Measurements from ENCODE around the gene VN1R5.

Gene VN1R5

DNA sequence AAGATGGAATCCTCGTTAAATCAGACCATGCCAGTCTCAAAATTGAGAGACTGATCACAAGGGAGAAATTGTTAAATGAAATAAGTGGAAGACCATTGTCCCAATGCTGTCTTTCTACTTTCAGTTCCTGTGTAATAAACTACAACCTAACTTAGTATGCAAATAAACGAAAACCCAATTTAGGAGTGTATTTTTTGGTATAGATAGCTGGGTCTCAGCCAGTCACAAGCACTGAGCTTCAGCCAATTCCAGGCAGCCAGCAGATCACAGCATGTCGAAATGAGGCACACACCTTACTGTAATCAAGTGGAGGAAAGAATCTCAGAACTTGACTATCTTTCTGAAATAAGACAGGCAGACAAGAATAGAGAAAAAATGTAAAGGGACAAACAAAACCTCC, 33.0 kb upstream of the VN1R5 start:
- WGBS, 2 experiments (ENCODE audit: insufficient coverage in 2 of 2), result 60 to 83% methylated on average over 1 of the region's 3 CpGs
- Histone ChIP-seq H3K36me3 (ENCODE audit: control insufficient read depth, insufficient read depth, low read length) (no peaks in the 10 kb centered on the region), H3K9me3 (ENCODE audit: control insufficient read depth, low read length) (peaks cover 2% of the 10 kb centered on the region), H3K4me1 (ENCODE audit: control insufficient read depth, insufficient read depth, low read length, poor library complexity, severe bottlenecking) (no peaks in the 10 kb centered on the region), H3K27ac (ENCODE audit: low read depth, low read length, severe bottlenecking) (no peak overlapping the region), H3K4me3 (ENCODE audit: extremely low read depth, insufficient read depth, low read length, poor library complexity, severe bottlenecking) (no peak overlapping the region)

DNA sequence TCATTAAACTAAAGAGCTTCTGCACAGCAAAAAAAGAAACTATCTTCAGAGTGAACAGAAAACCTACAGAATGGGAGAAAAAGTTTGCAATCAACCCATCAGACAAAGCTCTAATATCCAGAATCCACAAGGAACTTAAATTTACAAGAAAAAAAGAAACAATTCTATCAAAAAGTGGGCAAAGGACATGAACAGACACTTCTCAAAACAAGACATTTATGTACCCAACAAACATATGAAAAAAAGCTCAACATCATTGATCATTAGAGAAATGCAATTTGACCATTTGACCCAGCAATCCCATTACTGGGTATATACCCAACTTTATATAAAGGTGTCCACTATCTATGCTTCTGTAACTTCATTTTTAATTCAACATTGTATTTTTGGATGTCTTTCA, 31.1 kb upstream of the VN1R5 start:
- Histone ChIP-seq H3K36me3 (ENCODE audit: control insufficient read depth, insufficient read depth, low read length) (no peaks in the 10 kb centered on the region), H3K27ac (ENCODE audit: low read depth, low read length, severe bottlenecking) (no peak overlapping the region), H3K4me1 (ENCODE audit: control insufficient read depth, insufficient read depth, low read length, poor library complexity, severe bottlenecking) (no peaks in the 10 kb centered on the region), H3K9me3 (ENCODE audit: control insufficient read depth, low read length) (peaks cover 10% of the 10 kb centered on the region), H3K4me3 (ENCODE audit: extremely low read depth, insufficient read depth, low read length, poor library complexity, severe bottlenecking) (no peak overlapping the region)

DNA sequence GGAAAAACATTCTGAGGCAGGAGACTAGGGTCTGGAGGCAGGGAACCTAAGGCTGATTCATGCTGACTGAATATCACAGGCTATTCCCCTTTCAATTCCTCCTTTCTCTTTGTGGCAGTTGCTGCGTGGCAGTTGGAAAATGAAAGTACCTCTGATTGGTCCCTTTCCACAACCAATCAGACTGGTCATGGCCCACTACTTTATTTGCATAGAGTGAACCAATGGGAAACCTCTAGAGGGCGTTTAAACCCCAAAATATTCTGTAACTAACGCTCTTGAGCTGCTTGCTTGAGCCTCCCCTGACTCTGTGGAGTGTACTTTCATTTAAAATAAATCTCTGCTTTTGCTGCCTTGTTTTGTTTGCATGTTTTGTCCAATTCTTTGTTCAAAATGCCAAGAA, 27.7 kb upstream of the VN1R5 start:
- WGBS, 2 experiments (ENCODE audit: insufficient coverage in 2 of 2), result 43 to 80% methylated on average over 1 to 2 of the region's 3 CpGs
- Histone ChIP-seq H3K27ac (ENCODE audit: low read depth, low read length, severe bottlenecking) (no peak overlapping the region), H3K4me3 (ENCODE audit: extremely low read depth, insufficient read depth, low read length, poor library complexity, severe bottlenecking) (no peak overlapping the region), H3K36me3 (ENCODE audit: control insufficient read depth, insufficient read depth, low read length) (no peaks in the 10 kb centered on the region), H3K9me3 (ENCODE audit: control insufficient read depth, low read length) (peaks cover 10% of the 10 kb centered on the region), H3K4me1 (ENCODE audit: control insufficient read depth, insufficient read depth, low read length, poor library complexity, severe bottlenecking) (no peaks in the 10 kb centered on the region)

DNA sequence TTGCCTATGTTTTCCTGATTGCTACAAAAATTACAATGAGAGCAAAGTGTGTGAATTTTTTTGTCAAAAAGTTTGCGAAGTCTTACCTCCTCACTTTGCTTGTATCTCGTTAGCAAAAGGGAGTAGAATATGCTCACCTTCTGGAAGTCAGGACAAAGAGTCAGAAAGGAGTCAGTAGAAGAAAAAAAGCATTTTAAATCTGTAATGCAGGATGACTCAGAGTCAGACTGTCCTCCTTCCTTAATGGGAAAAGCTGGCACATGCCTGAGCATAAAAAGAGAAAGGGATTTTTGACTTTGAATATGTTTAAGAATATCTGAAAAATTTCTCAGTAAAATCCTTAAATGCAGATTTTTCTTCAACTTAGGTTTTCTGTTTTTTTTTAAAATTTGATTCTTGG, 14.2 kb upstream of the VN1R5 start:
- Histone ChIP-seq H3K4me3 (ENCODE audit: extremely low read depth, insufficient read depth, low read length, poor library complexity, severe bottlenecking) (no peak overlapping the region), H3K27ac (ENCODE audit: low read depth, low read length, severe bottlenecking) (no peak overlapping the region), H3K36me3 (ENCODE audit: control insufficient read depth, insufficient read depth, low read length) (no peaks in the 10 kb centered on the region), H3K9me3 (ENCODE audit: control insufficient read depth, low read length) (no peaks in the 10 kb centered on the region), H3K4me1 (ENCODE audit: control insufficient read depth, insufficient read depth, low read length, poor library complexity, severe bottlenecking) (no peaks in the 10 kb centered on the region)
- 60 to 100% methylated on average over 1 of the region's 2 CpGs for WGBS, 2 experiments (ENCODE audit: insufficient coverage in 2 of 2)

DNA sequence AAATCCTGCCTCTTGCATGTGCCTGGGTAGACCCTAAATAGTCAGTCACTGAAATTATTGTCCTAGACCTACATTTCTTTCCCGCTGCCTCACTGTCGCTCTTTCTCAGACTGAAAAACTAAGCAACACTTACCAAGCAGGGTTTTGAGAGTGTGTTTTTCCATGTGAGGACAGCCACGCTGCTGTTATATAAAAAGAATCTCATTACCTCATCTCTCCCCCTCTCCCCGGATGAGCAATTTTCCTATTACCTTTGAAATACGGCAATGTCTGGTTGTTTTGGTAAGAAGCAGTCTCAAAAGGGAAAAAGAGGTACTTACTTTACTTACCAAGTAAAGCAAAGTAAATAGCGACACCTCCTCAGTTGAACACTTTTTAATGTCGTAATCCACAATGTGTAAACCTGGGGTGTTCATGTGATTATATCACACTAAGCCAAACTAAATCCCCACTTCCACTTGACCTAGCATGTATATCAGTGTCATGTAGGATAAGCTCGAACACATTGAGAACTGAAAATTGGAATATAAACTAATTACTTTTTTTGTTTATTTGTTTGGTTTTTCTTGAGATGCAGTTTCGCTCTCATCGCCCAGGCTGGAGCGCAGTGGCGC, 12.2 kb upstream of the VN1R5 start:
- H3K4me1 ChIP-seq (ENCODE audit: control insufficient read depth, insufficient read depth, low read length, poor library complexity, severe bottlenecking), result no peaks in the 10 kb centered on the region
- no peak overlapping the region for H3K27ac ChIP-seq (ENCODE audit: low read depth, low read length, severe bottlenecking)
- 94 to 100% methylated on average over 2 to 6 of the region's 12 CpGs for whole genome bisulfite sequencing, 2 experiments (ENCODE audit: insufficient coverage in 2 of 2)
- no peak overlapping the region for H3K4me3 ChIP-seq (ENCODE audit: extremely low read depth, insufficient read depth, low read length, poor library complexity, severe bottlenecking)
- H3K36me3 ChIP-seq (ENCODE audit: control insufficient read depth, insufficient read depth, low read length), result no peaks in the 10 kb centered on the region
- H3K9me3 ChIP-seq (ENCODE audit: control insufficient read depth, low read length), result no peaks in the 10 kb centered on the region

DNA sequence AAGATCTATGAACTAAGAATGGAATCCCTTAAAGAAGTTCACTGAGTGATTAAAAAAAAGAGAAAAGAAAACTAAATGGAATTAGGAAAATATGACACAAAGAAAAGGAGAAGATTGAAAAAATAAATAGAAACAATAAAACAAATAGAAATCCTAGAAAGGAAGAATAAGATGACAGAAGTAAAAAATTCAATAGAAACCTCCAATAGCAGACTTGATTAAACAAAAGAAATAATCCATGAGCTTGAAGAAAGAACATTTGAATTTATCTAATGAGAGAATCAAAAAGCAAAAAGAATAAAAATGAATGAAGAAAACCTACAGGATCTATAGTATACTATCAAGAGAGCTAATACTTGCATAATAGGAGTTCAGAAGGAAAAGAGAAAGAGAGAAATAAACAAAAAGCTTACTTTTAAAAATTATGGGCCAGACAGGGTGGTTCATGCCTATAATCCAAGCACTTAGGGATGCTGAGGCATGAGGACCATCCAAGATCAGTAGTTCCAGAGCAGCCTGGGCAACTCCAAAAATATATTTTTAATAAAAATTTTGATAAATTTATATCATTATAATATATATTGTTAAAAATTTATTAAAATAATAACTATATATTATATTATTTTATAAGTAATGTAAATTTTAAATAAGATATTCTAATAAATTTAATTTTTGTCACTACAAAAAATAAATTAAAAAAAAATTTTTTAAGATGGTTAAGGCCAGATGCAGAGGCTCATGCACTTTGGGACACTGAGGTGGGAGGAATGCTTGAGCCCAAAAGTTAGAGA, 9.4 kb upstream of the VN1R5 start:
- Histone ChIP-seq H3K36me3 (ENCODE audit: control insufficient read depth, insufficient read depth, low read length) (no peaks in the 10 kb centered on the region), H3K27ac (ENCODE audit: low read depth, low read length, severe bottlenecking) (no peak overlapping the region), H3K4me3 (ENCODE audit: extremely low read depth, insufficient read depth, low read length, poor library complexity, severe bottlenecking) (no peak overlapping the region), H3K9me3 (ENCODE audit: control insufficient read depth, low read length) (no peaks in the 10 kb centered on the region), H3K4me1 (ENCODE audit: control insufficient read depth, insufficient read depth, low read length, poor library complexity, severe bottlenecking) (no peaks in the 10 kb centered on the region)

DNA sequence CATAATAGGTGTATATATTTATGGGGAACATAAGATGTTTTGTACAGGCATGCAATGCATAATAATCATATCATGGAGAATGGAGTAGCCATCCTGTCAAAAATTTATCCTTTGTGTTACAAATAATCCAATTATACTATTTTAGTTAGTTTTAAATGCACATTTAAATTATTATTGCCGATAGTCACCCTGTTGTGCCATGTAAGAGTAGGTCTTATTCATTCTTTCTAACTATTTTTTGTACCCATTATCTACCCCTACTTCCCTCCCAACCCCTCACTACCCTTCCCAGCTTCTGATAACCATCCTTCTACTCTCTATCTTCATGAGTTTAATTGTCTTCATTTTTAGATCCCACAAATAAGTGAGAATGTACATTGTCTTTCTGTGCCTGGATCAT, 8.3 kb upstream of the VN1R5 start:
- H3K27ac ChIP-seq (ENCODE audit: low read depth, low read length, severe bottlenecking), result no peak overlapping the region
- no peaks in the 10 kb centered on the region for H3K9me3 ChIP-seq (ENCODE audit: control insufficient read depth, low read length)
- WGBS, 2 experiments (ENCODE audit: insufficient coverage in 2 of 2), result no CpG with 5 or more reads among the region's 1 CpG
- no peak overlapping the region for H3K4me3 ChIP-seq (ENCODE audit: extremely low read depth, insufficient read depth, low read length, poor library complexity, severe bottlenecking)
- H3K36me3 ChIP-seq (ENCODE audit: control insufficient read depth, insufficient read depth, low read length), result no peaks in the 10 kb centered on the region
- no peaks in the 10 kb centered on the region for H3K4me1 ChIP-seq (ENCODE audit: control insufficient read depth, insufficient read depth, low read length, poor library complexity, severe bottlenecking)

DNA sequence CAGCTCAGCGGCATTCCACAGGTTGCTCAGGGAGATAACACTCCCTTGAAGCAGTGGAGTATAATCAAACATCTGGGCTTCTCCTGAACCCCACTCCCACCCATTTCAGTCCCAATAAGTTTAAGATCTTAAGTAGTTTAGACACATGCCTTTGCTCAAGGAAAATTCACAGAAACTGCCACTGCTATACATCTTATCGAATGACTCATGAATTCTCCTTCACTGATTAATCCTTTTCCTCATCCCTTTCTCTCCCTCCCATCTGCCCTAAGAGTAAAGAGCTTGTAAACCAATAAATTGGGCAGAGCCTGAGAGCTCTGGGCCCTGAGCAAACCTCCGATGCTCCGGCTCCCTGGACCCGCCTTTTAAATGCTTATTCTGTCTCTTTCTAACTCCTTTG, 10.2 kb downstream of the VN1R5 start:
- no peaks in the 10 kb centered on the region for H3K9me3 ChIP-seq (ENCODE audit: control insufficient read depth, low read length)
- no peaks in the 10 kb centered on the region for H3K36me3 ChIP-seq (ENCODE audit: control insufficient read depth, insufficient read depth, low read length)
- H3K27ac ChIP-seq (ENCODE audit: low read depth, low read length, severe bottlenecking), result no peak overlapping the region
- no peak overlapping the region for H3K4me3 ChIP-seq (ENCODE audit: extremely low read depth, insufficient read depth, low read length, poor library complexity, severe bottlenecking)
- no peaks in the 10 kb centered on the region for H3K4me1 ChIP-seq (ENCODE audit: control insufficient read depth, insufficient read depth, low read length, poor library complexity, severe bottlenecking)
- 90 to 91% methylated on average over 1 to 4 of the region's 5 CpGs for WGBS, 2 experiments (ENCODE audit: insufficient coverage in 2 of 2)

DNA sequence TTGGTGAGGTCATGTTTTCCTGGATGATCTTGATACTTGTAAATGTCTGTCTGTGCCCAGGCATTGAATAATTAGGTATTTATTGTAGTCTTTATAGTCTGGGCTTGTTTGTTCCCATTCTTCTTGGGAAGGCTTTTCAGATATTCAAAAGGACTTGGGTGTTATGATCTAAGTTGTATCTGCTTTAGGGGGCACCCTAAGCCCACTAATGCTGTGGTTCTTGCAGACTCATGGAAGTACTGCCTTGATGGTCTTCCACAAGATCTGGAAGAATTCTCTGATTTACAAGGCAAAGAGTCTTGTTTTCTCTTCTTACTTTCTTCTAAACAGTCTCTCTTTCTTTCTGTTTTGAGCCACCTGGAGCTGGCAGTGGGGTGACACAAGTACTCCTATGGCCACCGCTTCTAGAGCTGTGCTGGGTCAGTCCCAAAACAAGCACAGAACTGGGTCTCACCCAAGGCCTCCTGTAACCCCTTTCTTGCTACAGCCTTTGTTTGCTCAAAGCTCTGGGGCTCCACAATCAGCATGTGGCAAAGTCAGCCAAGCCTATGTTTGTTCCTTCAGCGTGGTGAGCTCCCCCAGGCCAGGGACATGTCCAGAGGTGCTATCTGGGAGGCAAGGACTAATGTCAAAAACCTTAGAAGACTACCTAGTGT, 12.6 kb downstream of the VN1R5 start:
- H3K4me1 ChIP-seq (ENCODE audit: control insufficient read depth, insufficient read depth, low read length, poor library complexity, severe bottlenecking), result no peaks in the 10 kb centered on the region
- no peak overlapping the region for H3K4me3 ChIP-seq (ENCODE audit: extremely low read depth, insufficient read depth, low read length, poor library complexity, severe bottlenecking)
- H3K9me3 ChIP-seq (ENCODE audit: control insufficient read depth, low read length), result peaks cover 4% of the 10 kb centered on the region
- 90 to 95% methylated on average over 2 of the region's 2 CpGs for WGBS, 2 experiments (ENCODE audit: insufficient coverage in 2 of 2)
- H3K27ac ChIP-seq (ENCODE audit: low read depth, low read length, severe bottlenecking), result no peak overlapping the region
- no peaks in the 10 kb centered on the region for H3K36me3 ChIP-seq (ENCODE audit: control insufficient read depth, insufficient read depth, low read length)

DNA sequence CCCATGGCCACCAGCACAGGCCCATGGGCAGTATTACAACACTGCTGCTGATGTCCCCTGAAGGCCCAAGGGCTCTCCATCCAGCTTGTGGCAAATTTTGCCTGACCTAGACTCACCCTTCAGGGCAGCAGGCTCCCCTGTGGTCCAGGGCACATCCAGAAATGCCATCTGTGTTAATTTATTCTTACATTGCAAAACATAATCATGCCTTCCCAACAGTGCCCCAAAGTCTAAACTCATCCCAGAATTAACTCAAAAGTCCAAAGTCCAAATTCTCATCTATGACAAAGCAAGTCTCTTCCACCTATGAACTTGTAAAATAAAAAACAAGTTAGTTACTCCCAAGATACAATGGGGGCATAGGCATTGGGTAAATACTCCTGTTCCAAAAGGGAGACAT, 13.3 kb downstream of the VN1R5 start:
- Histone ChIP-seq H3K36me3 (ENCODE audit: control insufficient read depth, insufficient read depth, low read length) (no peaks in the 10 kb centered on the region), H3K4me3 (ENCODE audit: extremely low read depth, insufficient read depth, low read length, poor library complexity, severe bottlenecking) (no peak overlapping the region), H3K27ac (ENCODE audit: low read depth, low read length, severe bottlenecking) (no peak overlapping the region), H3K9me3 (ENCODE audit: control insufficient read depth, low read length) (peaks cover 4% of the 10 kb centered on the region), H3K4me1 (ENCODE audit: control insufficient read depth, insufficient read depth, low read length, poor library complexity, severe bottlenecking) (no peaks in the 10 kb centered on the region)

DNA sequence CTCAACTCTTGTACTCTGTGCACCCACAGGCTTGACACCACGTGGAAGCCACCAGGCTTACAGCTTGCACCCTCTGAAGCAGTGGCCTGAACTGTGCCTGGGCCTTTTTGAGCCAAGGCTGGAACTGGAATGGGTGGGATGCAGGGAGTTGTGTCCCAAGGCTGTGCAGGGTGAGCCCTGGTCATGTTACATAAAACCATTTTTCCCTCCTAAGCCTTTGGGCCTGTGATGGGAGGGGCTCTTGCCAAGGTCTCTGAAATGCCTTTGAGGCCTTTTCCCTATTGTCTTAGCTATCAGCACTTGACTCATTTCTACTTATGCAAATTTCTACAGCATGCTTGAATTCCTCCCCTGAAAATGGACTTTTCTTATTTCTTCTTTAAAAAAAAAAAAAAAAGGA, 14.1 kb downstream of the VN1R5 start:
- WGBS, 2 experiments (ENCODE audit: insufficient coverage in 2 of 2), result 75 to 80% methylated on average over 1 of the region's 1 CpG
- no peaks in the 10 kb centered on the region for H3K36me3 ChIP-seq (ENCODE audit: control insufficient read depth, insufficient read depth, low read length)
- no peaks in the 10 kb centered on the region for H3K4me1 ChIP-seq (ENCODE audit: control insufficient read depth, insufficient read depth, low read length, poor library complexity, severe bottlenecking)
- H3K9me3 ChIP-seq (ENCODE audit: control insufficient read depth, low read length), result peaks cover 4% of the 10 kb centered on the region
- H3K4me3 ChIP-seq (ENCODE audit: extremely low read depth, insufficient read depth, low read length, poor library complexity, severe bottlenecking), result no peak overlapping the region
- no peak overlapping the region for H3K27ac ChIP-seq (ENCODE audit: low read depth, low read length, severe bottlenecking)
